Forelimb muscle (tissue), 1 donor: ENCODE results near the gene RPH3AL. TPM values are rescaled to one million over a fixed set of nuclear protein-coding genes. Genes with fewer than 3 reads are reported as not detected.
"Not testable (repeated sequence)": the region's sequence is repeated elsewhere in the genome, so short reads cannot be mapped to it uniquely, and the experiment has no call there.

ENCODE experiments used
- DNase-seq: peaks from one replicate; pipeline ENCODE4 v3.0.0-alpha.2; 2013; ENCODE audit warnings: low read depth
- polyA plus RNA-seq: library from polyadenylated mRNA; unstranded; fragments of 120-200 nt; gene quantifications from one replicate; pipeline ENCODE4 v1.2.1, GENCODE V29; 2013; ENCODE audit not compliant: insufficient read length

The RPH3AL gene
- polyA plus RNA-seq, 1 donor: 5.4 TPM

DNA sequence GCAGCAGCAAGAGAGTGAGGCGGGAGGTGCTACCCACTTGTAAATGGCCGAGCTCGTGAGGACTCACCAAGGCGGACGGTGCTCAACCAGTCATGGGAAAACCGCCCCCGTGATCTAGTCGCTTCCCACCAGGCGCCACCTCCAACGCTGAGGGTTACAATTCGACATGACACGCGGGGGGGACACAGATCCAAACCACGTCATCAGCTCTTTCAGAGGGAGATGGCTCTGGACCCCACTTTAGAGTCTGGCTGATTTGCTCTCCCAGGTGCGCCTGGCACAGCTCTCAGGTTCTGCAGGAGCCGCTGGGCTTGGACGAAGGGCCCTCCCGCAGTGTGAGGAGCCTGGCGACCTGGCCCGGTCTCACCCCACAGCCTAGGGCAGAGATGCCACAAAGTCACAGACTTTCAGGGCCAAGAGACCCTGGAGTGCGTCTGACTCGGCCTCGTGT, 150.1 kb downstream of the RPH3AL start:
- DNase-seq: no peak

DNA sequence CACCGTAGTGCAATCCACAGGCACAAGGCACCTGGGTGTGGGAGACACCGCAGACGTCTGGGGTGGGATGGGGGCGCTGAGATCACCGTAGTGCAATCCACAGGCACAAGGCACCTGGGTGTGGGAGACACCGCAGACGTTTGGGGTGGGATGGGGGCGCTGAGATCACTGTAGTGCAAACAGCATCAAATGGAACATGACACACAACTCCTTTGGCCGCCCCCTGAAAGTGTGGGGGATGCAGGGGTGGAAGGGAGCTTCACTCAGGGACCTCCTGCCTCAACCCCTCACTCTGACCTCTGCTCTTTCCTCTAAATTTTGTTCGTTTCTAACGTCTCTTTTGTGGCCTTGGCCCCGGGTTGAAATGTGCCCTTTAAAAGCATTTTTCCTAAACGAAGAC, 150.9 kb downstream of the RPH3AL start:
- not testable (repeated sequence) for DNase-seq

DNA sequence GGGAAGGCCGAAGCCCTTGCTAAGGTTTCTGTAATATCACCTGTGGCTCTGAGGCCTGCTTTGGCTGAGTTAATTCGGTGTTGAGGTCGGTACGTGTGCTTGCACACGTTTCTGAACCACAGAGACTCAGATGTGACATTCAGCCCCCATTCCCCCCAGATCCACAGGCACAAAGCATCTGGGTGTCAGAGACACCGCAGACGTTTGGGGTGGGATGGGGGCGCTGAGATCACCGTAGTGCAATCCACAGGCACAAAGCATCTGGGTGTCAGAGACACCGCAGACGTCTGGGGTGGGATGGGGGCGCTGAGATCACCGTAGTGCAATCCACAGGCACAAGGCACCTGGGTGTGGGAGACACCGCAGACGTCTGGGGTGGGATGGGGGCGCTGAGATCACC, 151.3 kb downstream of the RPH3AL start:
- not testable (repeated sequence) for DNase-seq

DNA sequence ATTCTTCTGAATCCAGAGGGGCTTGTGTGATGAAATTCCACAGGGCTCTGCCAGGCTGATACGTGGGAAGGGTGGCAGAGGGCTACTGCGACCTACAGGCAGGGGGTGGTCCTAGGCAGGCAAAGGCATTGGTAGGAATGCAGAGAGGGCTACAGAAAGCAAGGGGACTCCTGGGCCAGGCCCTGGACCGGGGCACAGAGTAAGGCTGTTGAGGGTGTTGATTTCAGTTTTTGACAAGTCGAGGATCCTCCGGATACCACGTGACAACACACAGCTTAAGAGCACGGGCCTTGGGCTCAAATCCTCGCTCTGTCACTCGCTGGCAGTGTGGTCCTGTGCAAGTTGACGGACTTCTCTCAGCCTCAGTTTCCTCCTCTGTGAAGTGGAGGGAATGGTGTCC, 152.0 kb downstream of the RPH3AL start:
- no peak for DNase-seq

DNA sequence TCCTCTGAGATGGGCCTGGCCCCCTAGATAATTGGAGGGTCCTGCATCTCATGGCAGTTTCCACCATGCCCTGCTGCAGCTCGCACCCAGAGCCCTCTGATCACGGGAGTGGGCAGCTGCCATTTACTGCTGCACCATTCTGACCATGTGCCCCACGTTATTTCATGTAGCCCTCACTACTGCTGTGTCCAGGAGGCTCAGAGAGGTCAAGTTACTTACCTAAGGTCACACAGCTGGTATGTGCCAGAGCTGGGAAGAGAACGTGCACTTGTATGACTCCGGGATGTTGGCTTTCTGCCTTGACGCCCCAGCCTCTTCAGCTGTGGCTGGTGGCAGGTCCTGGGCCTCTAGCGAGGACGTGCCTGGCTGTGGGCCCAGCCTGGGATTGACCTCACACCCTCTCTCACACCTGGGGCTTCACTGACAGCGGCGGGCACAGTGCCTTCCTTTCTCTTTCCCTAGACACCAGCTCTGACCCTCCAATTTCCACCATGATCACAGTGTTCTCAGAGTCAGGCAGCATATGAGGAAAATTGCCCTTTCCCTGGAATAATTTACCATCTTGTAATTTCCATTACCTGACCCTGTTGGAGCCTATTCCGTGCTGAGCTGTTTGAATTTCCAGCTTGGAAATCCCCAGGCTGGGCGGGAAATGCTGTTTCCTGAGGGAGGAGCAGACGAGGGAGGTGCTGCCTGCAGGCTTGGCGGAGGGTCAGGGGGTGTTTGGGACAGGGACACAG, 152.6 kb downstream of the RPH3AL start:
- no peak for DNase-seq

DNA sequence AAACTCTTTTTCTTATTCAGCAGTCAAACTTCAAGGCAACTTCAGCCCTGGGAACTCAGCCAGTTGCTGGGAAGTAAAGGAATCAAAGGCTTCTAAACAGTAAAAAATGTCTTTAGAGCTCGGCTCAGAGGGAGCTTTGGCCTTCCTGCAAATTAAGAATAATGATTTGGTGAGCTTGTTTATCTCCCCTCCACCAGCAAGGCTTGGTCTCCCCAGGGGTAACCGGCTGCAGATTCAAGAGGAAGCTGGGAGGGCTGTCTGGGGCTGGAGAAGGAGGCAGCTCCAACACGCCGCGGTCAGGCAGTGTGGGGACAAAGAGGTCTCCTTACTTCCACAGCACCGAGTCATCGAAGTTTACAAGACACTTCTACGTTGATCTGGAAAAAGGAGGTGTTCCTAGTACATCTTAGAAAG, 153.4 kb downstream of the RPH3AL start:
- no peak for DNase-seq

DNA sequence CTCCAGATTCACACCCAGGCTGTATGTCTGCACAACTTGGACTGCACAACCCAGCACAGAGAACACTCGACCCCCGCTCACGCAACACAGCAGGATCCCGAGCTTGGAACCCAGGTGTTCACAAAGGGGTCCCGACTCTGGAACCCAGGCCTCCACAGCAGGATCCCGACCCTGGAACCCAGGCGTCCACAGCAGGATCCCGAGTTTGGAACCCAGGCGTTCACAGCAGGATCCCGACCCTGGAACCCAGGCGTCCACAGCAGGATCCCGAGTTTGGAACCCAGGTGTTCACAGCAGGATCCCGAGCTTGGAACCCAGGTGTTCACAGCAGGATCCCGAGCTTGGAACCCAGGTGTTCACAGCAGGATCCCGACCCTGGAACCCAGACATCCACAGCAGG, 154.4 kb downstream of the RPH3AL start:
- not testable (repeated sequence) for DNase-seq

DNA sequence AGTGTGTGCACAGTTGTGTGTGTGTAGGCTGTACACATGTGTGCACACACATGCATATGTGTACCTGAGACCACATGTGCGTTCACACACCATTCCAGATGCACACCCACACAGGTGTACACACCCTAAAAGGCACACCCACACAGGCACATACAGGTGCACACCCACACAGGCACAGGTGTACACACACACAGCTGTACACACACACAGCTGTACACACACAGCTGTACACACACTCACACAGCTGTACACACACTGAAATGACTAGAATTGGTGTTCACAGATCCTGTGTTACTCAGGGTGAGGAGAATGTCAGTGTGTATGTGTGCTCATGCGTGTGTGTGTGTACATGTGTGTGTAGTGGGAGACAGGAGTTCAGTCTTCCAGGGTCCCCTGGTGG, 155.3 kb downstream of the RPH3AL start:
- no peak for DNase-seq

DNA sequence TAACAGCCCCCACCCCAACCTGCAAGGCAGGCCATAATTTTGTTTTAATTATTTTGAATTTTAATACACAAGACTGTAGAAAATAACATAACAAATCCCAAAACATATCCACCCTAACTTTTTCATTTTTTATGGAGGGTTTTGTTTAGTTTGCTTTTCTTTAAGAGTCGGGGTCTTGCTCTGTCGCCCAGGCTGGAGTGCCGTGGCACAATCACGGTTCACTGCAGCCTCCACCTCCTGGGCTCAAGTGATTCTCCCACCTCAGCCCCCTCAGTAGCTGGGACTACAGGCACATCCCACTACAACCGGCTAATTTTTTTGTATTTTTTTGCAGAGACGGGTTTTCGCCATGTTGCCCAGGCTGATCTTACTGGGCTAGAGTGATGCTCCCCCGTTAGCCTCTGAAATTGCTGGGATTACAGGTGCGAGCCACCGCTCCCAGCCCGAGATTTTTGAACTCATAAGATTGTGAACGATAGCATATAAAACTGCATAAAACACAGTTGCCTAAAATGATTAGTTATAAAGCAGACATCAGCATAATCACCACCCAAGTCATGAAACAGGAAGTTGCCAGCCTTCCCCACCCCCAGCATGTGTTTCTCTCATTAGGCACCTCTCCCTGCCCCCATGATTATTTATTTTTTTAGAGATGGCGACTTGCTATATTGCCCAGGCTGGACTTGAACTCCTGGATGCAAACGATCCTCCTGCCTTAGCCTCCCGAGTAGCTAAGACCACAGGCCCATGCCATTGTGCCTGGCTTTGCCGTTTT, 157.6 kb downstream of the RPH3AL start:
- no peak for DNase-seq

DNA sequence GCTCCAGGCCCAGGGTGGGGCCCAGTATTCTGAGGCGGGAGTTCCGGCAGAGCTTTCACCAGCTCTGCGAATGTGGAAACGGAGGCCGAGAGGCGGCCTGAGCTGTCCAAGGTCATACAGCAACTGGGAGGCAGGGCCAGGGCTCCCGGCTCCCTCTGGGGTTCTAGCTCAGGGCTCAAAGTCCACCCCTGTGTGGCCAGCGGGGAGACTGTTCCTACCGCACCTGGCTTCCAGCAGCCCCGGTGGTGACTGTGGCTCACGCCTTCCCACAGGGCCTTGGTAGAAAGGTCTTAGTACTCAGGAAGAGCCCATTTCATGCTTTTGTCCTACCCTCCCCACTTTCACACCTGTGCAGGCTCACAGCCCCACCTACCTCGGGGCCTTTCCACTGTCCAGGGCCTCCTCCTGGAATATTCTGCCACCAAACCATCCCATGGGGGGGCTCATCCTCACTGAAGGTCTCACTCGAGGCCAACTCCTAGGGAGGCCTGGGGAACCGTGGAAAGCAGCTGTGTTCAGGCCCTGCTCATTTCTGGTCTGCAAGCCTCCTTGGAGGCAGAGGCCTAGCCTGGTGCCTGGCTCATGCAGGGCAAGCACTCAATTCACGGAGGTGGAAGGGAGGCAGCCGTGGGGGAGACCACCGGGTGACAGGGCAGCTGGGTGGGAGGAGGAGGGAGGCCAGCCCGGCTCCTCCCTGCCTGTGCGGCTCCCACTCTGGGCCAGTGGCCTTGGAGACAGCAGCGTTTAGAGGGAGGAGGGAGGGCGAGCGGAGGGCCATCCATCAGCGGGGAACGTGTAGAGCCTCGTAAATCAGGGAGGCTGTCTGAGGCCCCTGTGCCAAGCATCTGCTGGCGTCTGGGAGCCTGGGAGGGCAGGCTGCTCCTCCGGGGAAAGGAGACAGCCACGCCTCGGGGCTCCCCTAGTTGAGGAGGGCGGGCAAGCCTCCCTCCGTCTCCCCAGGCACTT, 158.5 kb downstream of the RPH3AL start:
- DNase-seq: no peak

DNA sequence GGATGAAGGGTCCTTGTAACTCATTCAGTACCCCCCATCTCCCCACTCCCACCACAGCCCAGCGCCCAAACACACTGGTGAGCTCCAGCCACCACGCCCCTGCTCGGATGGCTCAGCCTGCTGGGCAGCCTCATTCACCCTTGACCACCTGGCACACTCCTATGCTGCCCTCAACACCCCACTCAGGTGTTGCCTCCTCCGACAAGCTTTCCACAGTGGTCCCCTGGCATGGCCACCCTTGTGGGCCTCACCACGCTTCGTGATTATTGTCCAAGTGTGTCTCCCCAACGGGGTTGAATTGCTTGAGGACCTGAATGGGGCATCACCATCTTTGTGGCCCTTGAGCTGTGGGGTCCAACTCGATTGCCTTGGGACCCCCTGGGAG, 159.2 kb downstream of the RPH3AL start:
- no peak for DNase-seq

DNA sequence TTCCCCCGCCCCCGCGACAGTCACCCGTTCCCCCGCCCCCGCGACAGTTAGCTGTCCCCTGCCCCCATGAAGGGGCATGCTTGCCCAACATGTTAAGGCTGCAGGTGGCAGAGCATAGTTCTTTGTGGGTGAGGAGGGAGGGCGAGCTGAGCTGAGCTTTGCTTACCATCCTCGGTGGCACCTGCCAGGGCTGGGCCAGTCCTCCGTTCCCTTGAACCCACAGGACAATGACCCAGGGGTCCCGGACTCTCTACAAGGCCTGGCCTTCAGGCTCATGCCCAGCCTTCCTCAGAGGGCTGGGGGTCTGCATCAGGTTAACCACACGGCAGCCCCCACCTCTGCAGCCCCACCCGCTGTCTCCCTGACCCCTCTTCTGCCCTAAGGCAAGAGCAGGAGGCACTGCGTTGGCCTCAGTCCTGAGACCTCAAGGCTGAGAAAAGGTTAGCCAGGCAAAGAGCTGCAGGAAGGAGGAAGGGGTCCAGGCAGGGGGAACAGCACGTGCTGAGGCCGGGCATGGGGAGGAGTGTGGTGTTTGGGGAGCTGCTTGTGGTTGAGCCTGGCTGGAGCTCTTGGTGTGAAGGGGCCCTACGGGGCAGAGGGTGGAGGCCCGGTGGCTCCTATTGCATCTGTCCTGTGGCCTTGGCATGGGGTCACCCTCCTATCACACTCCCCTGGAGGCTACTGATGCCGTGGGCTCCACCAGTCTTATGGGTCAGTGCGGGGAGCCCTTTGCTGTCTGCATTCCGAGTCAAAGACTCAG, 159.8 kb downstream of the RPH3AL start:
- no peak for DNase-seq

DNA sequence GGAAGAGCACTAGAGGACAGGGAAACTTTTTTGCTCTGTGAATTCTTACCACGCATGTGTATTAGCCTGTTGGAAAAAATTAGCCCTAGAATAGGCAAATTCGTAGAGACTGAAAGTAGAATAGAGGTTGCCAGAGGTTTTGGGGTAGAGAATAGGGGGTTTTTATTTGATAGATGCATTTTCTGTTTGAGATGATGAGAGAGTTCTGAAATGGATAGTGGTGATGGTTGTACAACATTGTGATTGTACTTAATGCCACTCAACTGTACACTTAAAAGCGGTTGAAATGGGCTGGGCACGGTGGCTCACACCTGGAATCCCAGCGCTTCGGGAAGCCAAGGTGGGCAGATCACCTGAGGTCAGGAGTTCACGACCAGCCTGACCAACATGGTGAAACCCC, 163.2 kb downstream of the RPH3AL start:
- DNase-seq: no peak

DNA sequence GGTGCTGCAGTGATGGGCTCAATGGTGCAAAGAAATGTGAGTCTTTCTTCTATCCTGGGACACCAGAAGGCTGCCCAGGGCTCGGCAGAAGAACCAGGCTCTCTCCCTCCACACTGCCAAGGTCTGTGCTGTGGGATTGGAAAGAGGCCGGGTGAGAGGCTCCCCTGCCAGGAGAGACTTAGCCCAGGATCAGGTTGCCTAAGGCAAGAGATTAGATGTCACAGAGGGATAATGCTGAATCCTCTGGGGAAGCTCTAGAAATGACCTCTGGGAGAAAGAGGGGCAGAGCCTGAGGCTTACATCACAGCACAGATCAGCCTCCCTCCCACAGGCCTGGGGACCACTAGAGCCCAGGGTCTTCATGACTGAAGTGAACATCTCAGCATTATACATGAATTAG, 165.5 kb downstream of the RPH3AL start:
- no peak for DNase-seq

DNA sequence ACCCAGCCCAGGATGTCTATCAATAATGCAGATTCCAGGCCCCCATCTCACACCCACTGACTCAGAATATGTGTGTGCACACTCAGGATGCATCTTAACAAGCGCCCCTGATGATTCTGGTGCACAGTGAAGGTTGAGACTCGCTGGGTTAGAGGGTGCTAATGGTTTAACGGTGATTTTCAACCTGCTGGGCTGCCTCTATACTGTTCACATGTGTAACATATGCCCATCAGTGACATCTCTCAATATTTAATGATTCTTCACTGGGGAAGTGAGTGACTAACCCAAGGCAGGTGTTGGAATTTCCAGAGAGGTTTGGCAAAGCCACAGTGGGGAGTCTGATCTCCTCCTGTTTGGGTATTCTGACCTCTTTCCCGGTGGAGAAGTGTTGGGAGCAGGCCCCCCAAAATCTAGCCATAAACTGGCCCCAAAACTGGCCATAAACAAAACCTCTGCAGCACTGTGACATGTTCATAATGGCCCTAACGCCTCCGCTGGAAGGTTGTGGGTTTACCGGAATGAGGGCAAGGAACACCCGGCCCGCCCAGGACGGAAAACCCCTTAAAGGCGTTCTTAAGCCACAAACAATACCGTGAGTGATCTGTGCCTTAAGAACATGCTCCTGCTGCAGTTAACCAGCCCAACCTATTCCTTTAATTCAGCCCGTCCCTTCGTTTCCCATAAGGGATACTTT, 167.0 kb downstream of the RPH3AL start:
- no peak for DNase-seq

DNA sequence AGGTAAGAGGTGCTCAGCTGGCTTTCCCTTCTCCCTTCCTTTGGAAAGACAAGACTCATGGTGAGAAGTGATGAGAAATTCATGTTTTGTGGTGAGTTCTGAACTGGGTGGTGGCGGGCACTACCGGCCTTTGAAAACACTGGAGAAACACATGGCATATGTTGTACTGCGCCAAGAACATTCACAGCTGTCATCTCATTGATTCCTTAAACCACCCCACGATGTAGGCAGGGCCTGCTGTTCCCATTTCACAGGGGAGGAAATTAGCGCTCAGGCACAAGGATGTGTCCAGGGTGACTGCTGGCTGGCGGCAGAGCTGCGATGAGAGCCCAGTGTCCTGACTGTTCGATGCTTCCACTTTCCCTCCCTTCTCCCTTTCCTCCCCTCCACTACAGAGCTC, 169.6 kb downstream of the RPH3AL start:
- no peak for DNase-seq

DNA sequence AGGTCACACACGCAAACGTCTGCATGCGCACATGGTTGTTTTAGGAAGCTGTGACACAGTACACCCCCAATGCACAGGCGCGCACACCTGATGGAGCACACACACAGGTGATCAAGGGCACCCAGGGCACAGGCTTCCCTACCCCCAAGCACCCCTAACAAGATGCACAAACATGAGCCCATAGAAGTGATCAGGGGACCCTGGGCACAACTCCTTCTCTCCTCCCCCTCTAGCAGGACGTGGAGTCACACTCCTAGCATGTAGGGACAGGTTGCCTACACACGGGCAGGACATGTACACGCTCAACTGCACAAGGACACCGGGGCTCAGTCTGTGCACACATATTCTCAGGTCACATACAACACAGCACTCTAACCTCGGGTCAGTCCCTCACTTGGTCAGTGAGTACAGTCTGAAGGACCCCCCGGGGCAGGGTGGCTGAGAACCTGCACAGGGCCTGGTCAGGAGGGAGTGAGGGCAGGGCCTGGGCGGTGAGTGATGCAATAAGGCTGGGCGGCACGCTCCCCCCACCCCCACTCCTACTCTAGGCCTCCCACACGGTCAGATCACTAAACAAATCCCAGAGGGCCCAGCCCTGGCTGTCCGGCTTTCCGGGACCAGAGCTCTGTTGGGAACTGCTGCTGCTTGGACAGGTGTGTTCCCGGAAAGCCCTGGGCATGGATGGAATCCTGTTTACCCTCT, 170.4 kb downstream of the RPH3AL start:
- DNase-seq: no peak

DNA sequence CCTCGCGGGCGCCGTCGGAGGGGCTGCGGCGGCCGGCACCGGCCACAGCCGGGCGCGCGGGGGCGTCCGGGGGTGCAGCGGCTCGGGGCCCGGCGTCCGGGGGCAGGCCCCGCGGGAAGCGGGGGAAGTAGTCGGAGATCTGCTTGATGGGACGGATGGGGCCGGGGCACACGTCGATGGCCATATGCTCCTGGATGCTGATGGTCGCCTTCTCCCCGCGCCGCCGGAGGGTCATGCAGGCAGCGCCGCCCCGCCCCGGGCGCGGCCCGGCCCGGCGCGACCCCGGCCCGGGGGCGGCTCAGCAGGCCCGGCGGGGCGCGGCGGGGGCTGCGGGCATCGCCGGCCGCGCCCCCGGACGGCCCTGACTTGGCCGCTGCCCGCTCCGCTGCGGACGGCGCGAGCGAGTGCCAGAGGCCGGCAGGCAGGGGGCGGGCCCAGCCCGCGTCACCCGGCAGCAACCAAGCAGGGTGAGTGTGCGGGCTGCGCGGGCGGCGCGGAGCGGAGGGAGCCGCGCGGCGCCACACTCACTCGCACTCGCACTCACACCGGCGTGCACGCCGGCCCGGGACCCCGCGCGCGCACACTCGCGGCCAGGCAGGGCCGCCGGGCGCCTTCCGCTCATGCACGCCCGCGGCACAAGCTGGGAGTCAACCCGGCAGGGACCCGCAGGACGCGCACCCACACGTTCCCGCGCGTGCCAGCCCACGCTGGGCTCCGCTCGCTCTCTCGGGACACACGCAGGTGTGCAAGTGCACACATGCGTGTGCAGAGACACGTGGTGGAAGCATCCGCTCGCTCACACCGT, 171.2 kb downstream of the RPH3AL start, which contains the start of gene DOC2B:
DOC2B (minus strand) TSS at position 406 of the 805 bp plus-strand sequence; CDS start at position 235, 171 bp downstream.
- DNase-seq: no peak
